GM23338 (cell line): ENCODE results near the gene VAT1.

ENCODE experiments used
- CREB1 ChIP-seq: fragments of 250-450 bp; sonication (Bioruptor Pico); IDR thresholded peaks from 2 replicates; pipeline ENCODE4 v1.5.0; 2020; ENCODE audit warnings: low read depth, mild to moderate bottlenecking, moderate library complexity
- NANOG ChIP-seq: IDR thresholded peaks from 2 replicates; pipeline ENCODE4 v1.6.1; 2016; ENCODE audit warnings: antibody characterized with exemption, borderline replicate concordance
- POLR2AphosphoS5 ChIP-seq: IDR thresholded peaks from 2 replicates; pipeline ENCODE4 v1.6.1; 2016; ENCODE audit warnings: antibody characterized with exemption, low read depth
- TF ChIP-seq, protein P1 (sequence below), 2 experiments: fragments of 200-600 bp in 1 of 2; sonication (generic) in 1 of 2; conservative IDR thresholded peaks; 2 replicates each; pipeline versions ENCODE4 v1.5.1 to v1.6.1; 2016 to 2017; ENCODE audit warnings: antibody characterized with exemption in 2 of 2, low read depth in 2 of 2, mild to moderate bottlenecking in 2 of 2, moderate library complexity in 1 of 2

DNA sequence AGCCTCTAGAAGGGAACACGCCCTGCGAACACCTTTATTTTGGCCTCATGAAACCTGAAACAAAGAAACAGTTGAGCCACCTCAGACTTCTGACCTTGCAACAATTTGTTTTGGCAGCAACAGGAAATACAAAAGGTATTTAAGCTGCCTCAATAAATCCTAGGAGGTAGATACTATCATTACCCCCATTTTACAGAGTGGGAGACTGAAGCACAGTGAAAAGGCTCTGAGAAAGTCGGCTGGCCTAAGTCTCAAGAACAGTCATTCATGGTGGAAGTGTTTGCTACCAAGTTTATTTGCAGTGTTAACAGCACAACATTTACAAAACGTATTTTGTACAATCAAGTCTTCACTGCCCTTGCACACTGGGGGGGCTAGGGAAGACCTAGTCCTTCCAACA is 21.8 kb upstream of the VAT1 start:
- no peak for TF ChIP-seq POLR2AphosphoS5
- TF ChIP-seq, protein P1, sequence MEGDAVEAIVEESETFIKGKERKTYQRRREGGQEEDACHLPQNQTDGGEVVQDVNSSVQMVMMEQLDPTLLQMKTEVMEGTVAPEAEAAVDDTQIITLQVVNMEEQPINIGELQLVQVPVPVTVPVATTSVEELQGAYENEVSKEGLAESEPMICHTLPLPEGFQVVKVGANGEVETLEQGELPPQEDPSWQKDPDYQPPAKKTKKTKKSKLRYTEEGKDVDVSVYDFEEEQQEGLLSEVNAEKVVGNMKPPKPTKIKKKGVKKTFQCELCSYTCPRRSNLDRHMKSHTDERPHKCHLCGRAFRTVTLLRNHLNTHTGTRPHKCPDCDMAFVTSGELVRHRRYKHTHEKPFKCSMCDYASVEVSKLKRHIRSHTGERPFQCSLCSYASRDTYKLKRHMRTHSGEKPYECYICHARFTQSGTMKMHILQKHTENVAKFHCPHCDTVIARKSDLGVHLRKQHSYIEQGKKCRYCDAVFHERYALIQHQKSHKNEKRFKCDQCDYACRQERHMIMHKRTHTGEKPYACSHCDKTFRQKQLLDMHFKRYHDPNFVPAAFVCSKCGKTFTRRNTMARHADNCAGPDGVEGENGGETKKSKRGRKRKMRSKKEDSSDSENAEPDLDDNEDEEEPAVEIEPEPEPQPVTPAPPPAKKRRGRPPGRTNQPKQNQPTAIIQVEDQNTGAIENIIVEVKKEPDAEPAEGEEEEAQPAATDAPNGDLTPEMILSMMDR (conservative IDR thresholded peaks at IDR 0.05; ENCODE audit: low read depth in 2 of 2), result no peak
- no peak for TF ChIP-seq NANOG
- TF ChIP-seq CREB1 (CRISPR knock-in tag), result no peak
